ENCODE data around the gene ZPBP. TPM values are rescaled to one million over a fixed set of nuclear protein-coding genes. Genes with fewer than 3 reads are reported as not detected.
A peak's percentile ranks its signal among the peaks of the same experiment; 100 is the strongest.

Gene ZPBP, protein sequence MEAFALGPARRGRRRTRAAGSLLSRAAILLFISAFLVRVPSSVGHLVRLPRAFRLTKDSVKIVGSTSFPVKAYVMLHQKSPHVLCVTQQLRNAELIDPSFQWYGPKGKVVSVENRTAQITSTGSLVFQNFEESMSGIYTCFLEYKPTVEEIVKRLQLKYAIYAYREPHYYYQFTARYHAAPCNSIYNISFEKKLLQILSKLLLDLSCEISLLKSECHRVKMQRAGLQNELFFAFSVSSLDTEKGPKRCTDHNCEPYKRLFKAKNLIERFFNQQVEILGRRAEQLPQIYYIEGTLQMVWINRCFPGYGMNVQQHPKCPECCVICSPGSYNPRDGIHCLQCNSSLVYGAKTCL
- not detected for total RNA-seq (2021; fragmentation: NEBNext Ultra II Directional; extraction: Animal tissue kit (Norgen Biotek cat#: 25700))
- long read RNA-seq: 0 reads

DNA sequence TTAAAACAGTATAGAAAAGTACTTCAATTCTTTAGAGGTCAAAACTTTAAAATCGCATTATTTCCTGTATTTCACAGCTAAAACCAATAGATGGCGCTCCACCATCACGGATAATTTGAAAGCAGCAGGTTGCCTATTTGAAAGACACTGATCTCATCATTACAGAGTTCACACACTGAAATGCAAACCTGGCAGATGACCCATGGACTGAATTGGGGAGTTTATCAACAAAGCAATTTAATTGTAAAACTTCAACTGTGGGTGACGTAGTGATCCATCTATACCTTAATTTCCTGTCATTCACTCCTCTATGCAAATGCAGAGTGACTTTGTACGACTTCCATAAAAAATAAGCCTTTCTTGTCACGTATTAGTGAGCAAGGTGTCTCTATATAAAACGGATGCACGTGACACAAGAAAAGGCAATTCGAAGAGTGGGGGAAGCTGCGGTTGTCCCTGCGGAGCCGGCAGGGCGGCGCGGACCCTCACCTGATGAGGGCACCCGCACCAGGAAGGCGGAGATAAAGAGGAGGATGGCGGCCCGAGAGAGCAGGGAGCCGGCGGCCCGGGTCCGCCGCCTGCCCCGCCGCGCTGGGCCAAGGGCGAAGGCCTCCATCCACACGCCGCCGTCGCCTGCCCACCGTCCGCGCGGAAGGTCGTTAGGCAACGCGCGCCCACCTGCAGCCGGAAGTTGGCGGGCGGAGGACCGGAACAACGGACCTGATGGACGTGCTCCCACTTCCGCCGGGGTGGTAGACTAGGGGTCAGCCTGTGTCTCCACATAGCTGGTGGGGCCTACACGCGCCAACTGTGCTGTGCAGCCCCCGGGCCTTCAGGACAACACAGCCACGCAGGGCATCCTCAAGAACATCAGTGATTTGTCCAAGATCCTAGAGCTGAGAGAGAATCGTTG, at the start of gene ZPBP:
Gene ZPBP (minus strand): TSS at position 668 of the 913 bp plus-strand sequence. CDS start 52 bp downstream, at position 616.
- no peak within 1 kb of the TSS for H3K27ac Mint-ChIP-seq
- DNase-seq: peak; percentile 15

DNA sequence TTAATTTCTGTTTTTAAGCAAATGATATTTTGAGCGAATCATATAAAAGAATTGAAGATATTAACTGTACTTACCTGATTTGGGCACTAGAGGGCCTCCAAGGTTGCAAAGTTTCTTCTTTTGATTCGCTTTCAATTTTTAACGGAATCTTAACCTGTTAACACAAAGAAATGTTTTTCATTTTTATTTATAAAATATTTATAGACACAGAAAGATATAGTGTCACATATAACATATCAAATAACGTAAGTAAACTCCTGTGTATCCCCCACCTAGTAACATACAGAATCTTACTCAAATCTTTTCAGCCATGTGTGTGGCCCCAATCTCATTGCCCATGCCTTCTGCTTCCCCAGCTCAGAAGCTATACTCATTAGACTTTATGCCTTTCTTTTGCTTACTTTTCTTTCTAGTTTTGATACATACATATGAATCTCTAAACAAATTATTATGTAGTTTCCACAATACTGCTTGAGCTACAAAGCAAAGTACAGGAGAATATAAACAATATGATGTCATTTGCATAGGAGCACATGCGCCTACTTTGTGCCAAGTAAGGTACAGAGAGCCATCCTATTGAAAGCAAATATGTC, 49.5 kb upstream of the ZPBP start:
- no peaks in the 10 kb centered on the region for H3K4me1 Mint-ChIP-seq (ENCODE audit: low read depth)
- peak overlapping the region; percentile 11 for H3K4me3 Mint-ChIP-seq
- peaks cover 2% of the 10 kb centered on the region; the same call in 1 of the 2 replicates for H3K27me3 Mint-ChIP-seq (ENCODE audit: insufficient read depth)
- TF ChIP-seq, protein P1, sequence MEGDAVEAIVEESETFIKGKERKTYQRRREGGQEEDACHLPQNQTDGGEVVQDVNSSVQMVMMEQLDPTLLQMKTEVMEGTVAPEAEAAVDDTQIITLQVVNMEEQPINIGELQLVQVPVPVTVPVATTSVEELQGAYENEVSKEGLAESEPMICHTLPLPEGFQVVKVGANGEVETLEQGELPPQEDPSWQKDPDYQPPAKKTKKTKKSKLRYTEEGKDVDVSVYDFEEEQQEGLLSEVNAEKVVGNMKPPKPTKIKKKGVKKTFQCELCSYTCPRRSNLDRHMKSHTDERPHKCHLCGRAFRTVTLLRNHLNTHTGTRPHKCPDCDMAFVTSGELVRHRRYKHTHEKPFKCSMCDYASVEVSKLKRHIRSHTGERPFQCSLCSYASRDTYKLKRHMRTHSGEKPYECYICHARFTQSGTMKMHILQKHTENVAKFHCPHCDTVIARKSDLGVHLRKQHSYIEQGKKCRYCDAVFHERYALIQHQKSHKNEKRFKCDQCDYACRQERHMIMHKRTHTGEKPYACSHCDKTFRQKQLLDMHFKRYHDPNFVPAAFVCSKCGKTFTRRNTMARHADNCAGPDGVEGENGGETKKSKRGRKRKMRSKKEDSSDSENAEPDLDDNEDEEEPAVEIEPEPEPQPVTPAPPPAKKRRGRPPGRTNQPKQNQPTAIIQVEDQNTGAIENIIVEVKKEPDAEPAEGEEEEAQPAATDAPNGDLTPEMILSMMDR (IDR thresholded peaks at IDR 0.05): peak; percentile 84
- no peaks in the 10 kb centered on the region for H3K36me3 Mint-ChIP-seq (ENCODE audit: low read depth)
- H3K9me3 Mint-ChIP-seq: no peaks in the 10 kb centered on the region
- no peak for DNase-seq
- H3K27ac Mint-ChIP-seq: no peak overlapping the region

More for the DNA sequence above, at the start of gene ZPBP:
- Mint-ChIP-seq H3K36me3 (ENCODE audit: low read depth) (no peaks in the 10 kb centered on the region), H3K9me3 (no peaks in the 10 kb centered on the region), H3K4me1 (ENCODE audit: low read depth) (no peaks in the 10 kb centered on the region), H3K27me3 (ENCODE audit: insufficient read depth) (no peaks in the 10 kb centered on the region), H3K4me3 (peak within 1 kb of the TSS; percentile 43)
- TF ChIP-seq, protein P1 (IDR thresholded peaks at IDR 0.05): peak; percentile 83

DNA sequence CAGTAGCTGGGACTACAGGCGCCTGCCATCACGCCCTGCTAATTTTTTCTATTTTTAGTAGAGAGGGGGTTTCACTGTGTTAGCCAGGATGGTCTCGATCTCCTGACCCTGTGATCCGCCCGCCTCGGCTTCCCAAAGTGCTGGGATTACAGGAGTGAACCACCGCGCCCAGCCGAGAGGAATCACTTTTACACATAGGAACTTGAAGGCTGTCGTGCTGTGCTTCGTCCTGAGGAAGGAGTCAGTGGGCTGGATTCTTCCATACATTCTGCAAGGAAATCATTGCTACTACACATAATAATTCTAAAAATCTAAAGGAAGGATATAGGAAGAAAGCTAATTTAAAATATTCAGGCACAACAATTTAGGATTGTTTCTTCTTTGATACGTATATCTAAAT, 48.8 kb upstream of the ZPBP start:
- Mint-ChIP-seq H3K36me3 (ENCODE audit: low read depth) (no peaks in the 10 kb centered on the region), H3K4me3 (no peak overlapping the region), H3K27me3 (ENCODE audit: insufficient read depth) (peaks cover 2% of the 10 kb centered on the region; the same call in 1 of the 2 replicates), H3K9me3 (no peaks in the 10 kb centered on the region), H3K4me1 (ENCODE audit: low read depth) (no peaks in the 10 kb centered on the region), H3K27ac (no peak overlapping the region)
- no peak for DNase-seq
- TF ChIP-seq, protein P1 (IDR thresholded peaks at IDR 0.05): no peak

DNA sequence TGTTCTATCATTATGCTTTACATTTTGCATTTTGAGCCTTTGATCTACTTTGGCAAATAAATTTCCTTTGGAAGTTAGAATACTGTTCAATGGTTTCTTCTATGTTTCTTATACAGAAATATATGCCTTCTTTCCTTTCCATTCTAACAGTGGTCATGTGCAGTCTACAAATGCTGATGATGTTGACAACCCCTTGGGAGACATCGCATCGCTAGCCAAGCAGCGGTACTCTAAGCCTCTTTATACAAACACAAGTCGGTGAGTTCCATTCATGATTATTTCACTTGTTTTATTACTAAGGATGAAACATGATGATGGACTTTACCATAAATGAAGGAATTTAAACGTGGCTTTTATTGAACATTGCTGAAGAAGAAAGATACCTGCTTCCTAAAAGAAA, 48.1 kb upstream of the ZPBP start:
- Mint-ChIP-seq H3K9me3 (no peaks in the 10 kb centered on the region), H3K4me3 (no peak overlapping the region), H3K36me3 (ENCODE audit: low read depth) (no peaks in the 10 kb centered on the region), H3K27me3 (ENCODE audit: insufficient read depth) (peaks cover 2% of the 10 kb centered on the region; the same call in 1 of the 2 replicates), H3K27ac (no peak overlapping the region), H3K4me1 (ENCODE audit: low read depth) (no peaks in the 10 kb centered on the region)
- TF ChIP-seq, protein P1 (IDR thresholded peaks at IDR 0.05): no peak
- no peak for DNase-seq

DNA sequence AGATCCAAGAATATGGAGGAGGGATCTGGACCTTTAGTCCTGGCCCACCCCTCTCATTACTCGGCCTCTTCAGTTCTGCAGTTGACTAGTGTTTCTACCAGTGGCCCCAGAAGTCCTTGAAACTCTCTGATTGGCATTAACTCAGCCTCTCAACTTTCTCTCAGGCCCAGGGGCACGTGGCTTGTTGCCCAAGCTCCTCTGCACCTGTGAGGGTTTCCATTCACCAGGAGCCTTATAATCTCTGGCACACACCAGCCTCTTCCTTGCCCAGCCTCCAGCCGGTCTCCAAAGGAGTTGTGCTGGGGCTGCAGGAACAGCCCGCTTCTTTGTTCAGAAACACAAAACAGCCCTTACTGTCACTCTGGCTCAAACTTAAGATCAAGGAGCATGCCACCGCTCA, 47.6 kb upstream of the ZPBP start:
- Mint-ChIP-seq H3K4me3 (no peak overlapping the region), H3K4me1 (ENCODE audit: low read depth) (no peaks in the 10 kb centered on the region)

More for the DNA sequence above, 47.6 kb upstream of the ZPBP start:
- Mint-ChIP-seq H3K36me3 (ENCODE audit: low read depth) (no peaks in the 10 kb centered on the region), H3K9me3 (no peaks in the 10 kb centered on the region), H3K27ac (no peak overlapping the region), H3K27me3 (ENCODE audit: insufficient read depth) (peaks cover 2% of the 10 kb centered on the region; the same call in 1 of the 2 replicates)
- TF ChIP-seq, protein P1 (IDR thresholded peaks at IDR 0.05): no peak
- DNase-seq: no peak
